ENCODE results near the gene CSK.
A peak's percentile ranks its signal among the peaks of the same experiment; 100 is the strongest.
"Not testable (repeated sequence)": the region's sequence is repeated elsewhere in the genome, so short reads cannot be mapped to it uniquely, and the experiment has no call there.

The CSK gene

GRCh38 chr15:74770211-74770903 lies 11.5 kb upstream of the CSK start:
- DNase-seq (ENCODE audit: low spot score), result no peak

- DNase-seq (ENCODE audit: low spot score), result no peak
Measured at GRCh38 chr15:74773329-74773728, 8.6 kb upstream of the CSK start.

- DNase-seq (ENCODE audit: low spot score), result no peak
Measured at GRCh38 chr15:74773731-74774252, 8.1 kb upstream of the CSK start.

GRCh38 chr15:74775132-74775562 lies 6.7 kb upstream of the CSK start:
- DNase-seq (ENCODE audit: low spot score), result no peak

- DNase-seq (ENCODE audit: low spot score), result no peak
Measured at GRCh38 chr15:74775894-74776293, 6.0 kb upstream of the CSK start.

- DNase-seq (ENCODE audit: low spot score), result peak; percentile 85
Measured at GRCh38 chr15:74776821-74777768, 4.8 kb upstream of the CSK start.

GRCh38 chr15:74777769-74778598 lies 3.9 kb upstream of the CSK start:
- no peak for DNase-seq (ENCODE audit: low spot score)

- DNase-seq (ENCODE audit: low spot score), result no peak
Measured at GRCh38 chr15:74778599-74778970, 3.3 kb upstream of the CSK start.

- no peak for DNase-seq (ENCODE audit: low spot score)
Measured at GRCh38 chr15:74779162-74779648, 2.7 kb upstream of the CSK start.

GRCh38 chr15:74780523-74781430 lies 1.1 kb upstream of the CSK start:
- DNase-seq (ENCODE audit: low spot score), result peak; percentile 79

GRCh38 chr15:74782259-74783071 lies 585 bp downstream of the CSK start:
- DNase-seq (ENCODE audit: low spot score), result no peak

- DNase-seq (ENCODE audit: low spot score), result peak; percentile 68
Measured at GRCh38 chr15:74783072-74783807, 1.4 kb downstream of the CSK start.

- DNase-seq (ENCODE audit: low spot score), result no peak
Measured at GRCh38 chr15:74783808-74784175, 1.9 kb downstream of the CSK start.

- no peak for DNase-seq (ENCODE audit: low spot score)
Measured at GRCh38 chr15:74784426-74785193, 2.7 kb downstream of the CSK start.

- peak; percentile 73 for DNase-seq (ENCODE audit: low spot score)
Measured at GRCh38 chr15:74785194-74786032, 3.5 kb downstream of the CSK start.

- not testable (repeated sequence) for DNase-seq (ENCODE audit: low spot score)
Measured at GRCh38 chr15:74786081-74786480, 4.2 kb downstream of the CSK start.

- DNase-seq (ENCODE audit: low spot score), result no peak
Measured at GRCh38 chr15:74786551-74787165, 4.8 kb downstream of the CSK start.

All from activated CD4-positive, alpha-beta T cell treated with anti-CD3 and anti-CD28 coated beads, Interleukin-2, Interleukin-4, amounts not matched to agents 100 ng/mL and 50 ng/mL, durations not matched to agents 16 hours and 8 hours (primary cell).